RWPE2 (cell line): ENCODE measurements around the gene HBQ1.
A peak's percentile ranks its signal among the peaks of the same experiment; 100 is the strongest.

Source experiments
- ATAC-seq: fragments of 200-7000 bp; cut with Tn5 transposase; 3 replicates; pipeline ENCODE4 v1.9.1; 2021; ENCODE audit warnings: low read depth
- DNase-seq: peaks from one replicate; pipeline ENCODE4 v3.0.0-alpha.2; 2020; ENCODE audit warnings: low spot score
- H3K27ac ChIP-seq: fragments of 450-650 bp; 2 replicates; pipeline ENCODE4 v1.5.1; 2017; ENCODE audit warnings: mild to moderate bottlenecking; ENCODE audit not compliant: poor library complexity, severe bottlenecking
- H3K27me3 ChIP-seq: fragments of 250-450 bp; sonication (Bioruptor Pico); 2 replicates; pipeline ENCODE4 v1.5.1; 2021; ENCODE audit warnings: mild to moderate bottlenecking, moderate library complexity; ENCODE audit not compliant: insufficient read depth, poor library complexity, severe bottlenecking
- H3K36me3 ChIP-seq: fragments of 250-450 bp; sonication (Bioruptor Pico); 2 replicates; pipeline ENCODE4 v1.5.1; 2020; ENCODE audit warnings: low read depth, mild to moderate bottlenecking, moderate library complexity
- H3K4me1 ChIP-seq: fragments of 250-450 bp; sonication (Bioruptor Pico); 2 replicates; pipeline ENCODE4 v1.5.1; 2021; ENCODE audit warnings: mild to moderate bottlenecking, moderate library complexity; ENCODE audit not compliant: insufficient read depth, poor library complexity, severe bottlenecking
- H3K4me3 ChIP-seq: fragments of 250-450 bp; sonication (Bioruptor Pico); 2 replicates; pipeline ENCODE4 v1.5.1; 2021; ENCODE audit warnings: mild to moderate bottlenecking, moderate library complexity; ENCODE audit not compliant: severe bottlenecking
- H3K9me3 ChIP-seq: fragments of 250-450 bp; sonication (Bioruptor Pico); 2 replicates; pipeline ENCODE4 v1.5.1; 2021; ENCODE audit warnings: mild to moderate bottlenecking, moderate library complexity; ENCODE audit not compliant: severe bottlenecking
- CTCF ChIP-seq: fragments of 450-650 bp; IDR thresholded peaks from one replicate; pipeline ENCODE4 v1.5.1; 2017; ENCODE audit warnings: mild to moderate bottlenecking, moderate library complexity; ENCODE audit not compliant: poor library complexity, severe bottlenecking

HBQ1 gene

GRCh38 chr16:187330-187729 lies 7.1 kb downstream of the HBQ1 start:
- Histone ChIP-seq H3K36me3 (peaks cover 45% of the 10 kb centered on the region), H3K27me3 (no peaks in the 10 kb centered on the region), H3K4me1 (no peaks in the 10 kb centered on the region), H3K27ac (no peak overlapping the region), H3K4me3 (no peak overlapping the region), H3K9me3 (no peaks in the 10 kb centered on the region)
- TF ChIP-seq CTCF, result no peak
- DNase-seq (no peak), ATAC-seq (no peak)

- no peaks in the 10 kb centered on the region for H3K9me3 ChIP-seq
- peak; percentile 37 for TF ChIP-seq CTCF
- DNase-seq (no peak), ATAC-seq (peak; percentile 33; the same call in 1 of the 3 replicates)
- no peaks in the 10 kb centered on the region for H3K27me3 ChIP-seq
- no peak overlapping the region for H3K4me3 ChIP-seq
- no peaks in the 10 kb centered on the region for H3K4me1 ChIP-seq
- no peak overlapping the region for H3K27ac ChIP-seq
- H3K36me3 ChIP-seq, result peaks cover 58% of the 10 kb centered on the region
Observed at GRCh38 chr16:188674-189073, 8.4 kb downstream of the HBQ1 start.

GRCh38 chr16:189604-190186 lies 9.4 kb downstream of the HBQ1 start:
- H3K27me3 ChIP-seq, result no peaks in the 10 kb centered on the region
- no peak for DNase-seq
- no peaks in the 10 kb centered on the region for H3K4me1 ChIP-seq
- peaks cover 68% of the 10 kb centered on the region for H3K36me3 ChIP-seq
- H3K4me3 ChIP-seq, result no peak overlapping the region
- H3K27ac ChIP-seq, result no peak overlapping the region
- TF ChIP-seq CTCF, result no peak
- ATAC-seq, result no peak
- H3K9me3 ChIP-seq, result no peaks in the 10 kb centered on the region

- DNase-seq, result no peak
- Histone ChIP-seq H3K27ac (no peak overlapping the region), H3K4me1 (no peaks in the 10 kb centered on the region), H3K27me3 (no peaks in the 10 kb centered on the region), H3K36me3 (peaks cover 88% of the 10 kb centered on the region), H3K4me3 (no peak overlapping the region), H3K9me3 (no peaks in the 10 kb centered on the region)
- TF ChIP-seq CTCF, result no peak
- ATAC-seq, result no peak
Observed at GRCh38 chr16:191831-192230, 11.6 kb downstream of the HBQ1 start.

GRCh38 chr16:192686-193085 lies 12.4 kb downstream of the HBQ1 start:
- H3K4me3 ChIP-seq, result no peak overlapping the region
- no peak for TF ChIP-seq CTCF
- H3K9me3 ChIP-seq, result no peaks in the 10 kb centered on the region
- peaks cover 89% of the 10 kb centered on the region for H3K36me3 ChIP-seq
- DNase-seq, result no peak
- H3K27me3 ChIP-seq, result no peaks in the 10 kb centered on the region
- ATAC-seq, result no peak
- H3K27ac ChIP-seq, result no peak overlapping the region
- H3K4me1 ChIP-seq, result no peaks in the 10 kb centered on the region
